Natural killer cell (primary cell): Measurements from ENCODE around the gene WFIKKN1. TPM values are rescaled to one million over a fixed set of nuclear protein-coding genes. Genes with fewer than 3 reads are reported as not detected.

Experiments
- ATAC-seq, 3 donors: fragments of 150-1000 bp in 2 of 3; fragments of 200-7000 bp in 1 of 3; cut with Tn5 transposase; 1 replicate in 1 of 3; 2 replicates in 2 of 3; pipeline ENCODE4 v1.10.0; 2021; ENCODE audit warnings: mild to moderate bottlenecking in 2 of 3, moderate library complexity in 2 of 3
- DNase-seq, 2 donors: peaks; one replicate each; pipeline versions ENCODE4 v3.0.0 to v3.0.0-alpha.2; 2013 to 2021; ENCODE audit warnings: mixed read lengths in 1 of 2
- H3K27ac ChIP-seq: one replicate; pipeline ENCODE4 v1.5.1; 2013; ENCODE audit warnings: mild to moderate bottlenecking, low read length
- H3K27me3 ChIP-seq: one replicate; pipeline ENCODE4 v1.6.1; 2013; ENCODE audit warnings: low read length; ENCODE audit not compliant: control insufficient read depth, insufficient read depth
- H3K36me3 ChIP-seq: one replicate; pipeline ENCODE4 v1.6.1; 2013; ENCODE audit warnings: low read length; ENCODE audit not compliant: control insufficient read depth, insufficient read depth
- H3K4me1 ChIP-seq: one replicate; pipeline ENCODE4 v1.6.1; 2013; ENCODE audit warnings: low read length; ENCODE audit not compliant: control insufficient read depth, insufficient read depth
- H3K4me3 ChIP-seq: one replicate; pipeline ENCODE4 v1.5.1; 2013; ENCODE audit warnings: low read length
- H3K9me3 ChIP-seq: one replicate; pipeline ENCODE4 v1.6.1; 2013; ENCODE audit warnings: low read length; ENCODE audit not compliant: control insufficient read depth, insufficient read depth
- H3K27ac Mint-ChIP-seq, 2 donors: one replicate each; pipeline ENCODE4 v1.8.0; 2022; ENCODE audit warnings: mild to moderate bottlenecking in 2 of 2, mixed read lengths in 2 of 2, moderate library complexity in 1 of 2
- H3K27me3 Mint-ChIP-seq, 2 donors: one replicate each; pipeline ENCODE4 v1.8.0; 2022; ENCODE audit warnings: low read depth in 2 of 2, mixed read lengths in 2 of 2
- H3K36me3 Mint-ChIP-seq: one replicate; pipeline ENCODE4 v1.8.0; 2022; ENCODE audit warnings: mixed read lengths
- H3K4me1 Mint-ChIP-seq, 2 donors: one replicate each; pipeline ENCODE4 v1.8.0; 2022; ENCODE audit warnings: mixed read lengths in 2 of 2
- H3K4me3 Mint-ChIP-seq: one replicate; pipeline ENCODE4 v1.8.0; 2022; ENCODE audit warnings: mild to moderate bottlenecking, moderate library complexity, mixed read lengths
- H3K9me3 Mint-ChIP-seq, 2 donors: one replicate each; pipeline ENCODE4 v1.8.0; 2022; ENCODE audit warnings: mixed read lengths in 2 of 2
- CTCF ChIP-seq: fragments of 200-600 bp; IDR thresholded peaks from one replicate; pipeline ENCODE4 v1.8.0; 2022; ENCODE audit warnings: antibody characterized with exemption
- WGBS: methylation state at CpG from one replicate; pipeline ENCODE4 v1.1.7; 2013; ENCODE audit warnings: missing lambda C conversion rate; ENCODE audit not compliant: insufficient coverage; 5-methylcytosine and 5-hydroxymethylcytosine counted together
- intact Hi-C: fragments of 100-400 bp; cut with micrococcal nuclease; formaldehyde crosslinking; loops from one replicate; pipeline ENCODE4 v1.14.2; 2022
- total RNA-seq, 4 donors: library from RNA; stranded (reverse); fragments of 120-200 nt in 1 of 4; gene quantifications; one replicate each; pipeline versions ENCODE4 v1.2.3 to v1.2.4, GENCODE V29; 2013 to 2022

The WFIKKN1 gene
- total RNA-seq, 3 donors from 2014 or later (not counting 1 experiment from before 2014, with no cell fraction given): 0.60 to 1.7 (median 0.75) TPM

GRCh38 chr16:681746-682427 lies 51.1 kb downstream of the WFIKKN1 start:
- Histone ChIP-seq H3K4me1 (peaks cover 66% of the 10 kb centered on the region), H3K27me3 (no peaks in the 10 kb centered on the region), H3K36me3 (peaks cover 21% of the 10 kb centered on the region), H3K4me3 (no peak overlapping the region), H3K27ac (no peak overlapping the region), H3K9me3 (no peaks in the 10 kb centered on the region)
- Mint-ChIP-seq H3K9me3 (no peaks in the 10 kb centered on the region), H3K27me3 (no peaks in the 10 kb centered on the region), H3K27ac (peak overlapping the region in 1 of 2 donors; percentile 9), H3K4me3 (peak overlapping the region; percentile 70), H3K36me3 (no peaks in the 10 kb centered on the region), H3K4me1 (peaks cover 0 to 35% of the 10 kb centered on the region in 2 donors)
- intact Hi-C loops: no loop called here
- no peak for DNase-seq
- 83% methylated on average over 27 of the region's 28 CpGs for WGBS
- no peak for TF ChIP-seq CTCF
- no peak for ATAC-seq

- H3K27me3 Mint-ChIP-seq: no peaks in the 10 kb centered on the region
- Histone ChIP-seq H3K4me3 (no peak overlapping the region), H3K36me3 (peaks cover 21% of the 10 kb centered on the region), H3K9me3 (no peaks in the 10 kb centered on the region), H3K4me1 (peaks cover 60% of the 10 kb centered on the region), H3K27ac (no peak overlapping the region), H3K27me3 (no peaks in the 10 kb centered on the region)
- H3K9me3 Mint-ChIP-seq: no peaks in the 10 kb centered on the region
- H3K4me1 Mint-ChIP-seq: peaks cover 0 to 35% of the 10 kb centered on the region in 2 donors
- peak overlapping the region; percentile 70 for H3K4me3 Mint-ChIP-seq
- TF ChIP-seq CTCF: no peak
- no peak for ATAC-seq
- WGBS: 91% methylated on average over 36 of the region's 36 CpGs
- DNase-seq: no peak
- intact Hi-C loops: no loop called here
- no peaks in the 10 kb centered on the region for H3K36me3 Mint-ChIP-seq
- H3K27ac Mint-ChIP-seq: peak overlapping the region; percentile 11 to 85
Measured at GRCh38 chr16:682493-683395, 52.0 kb downstream of the WFIKKN1 start.

- Mint-ChIP-seq H3K36me3 (no peaks in the 10 kb centered on the region), H3K4me1 (peaks cover 0 to 35% of the 10 kb centered on the region in 2 donors), H3K27ac (peak overlapping the region; percentile 11 to 85), H3K9me3 (no peaks in the 10 kb centered on the region), H3K4me3 (peak overlapping the region; percentile 70), H3K27me3 (no peaks in the 10 kb centered on the region)
- Histone ChIP-seq H3K9me3 (no peaks in the 10 kb centered on the region), H3K27me3 (no peaks in the 10 kb centered on the region), H3K4me3 (peak overlapping the region; percentile 26), H3K4me1 (peaks cover 60% of the 10 kb centered on the region), H3K27ac (peak overlapping the region; percentile 35), H3K36me3 (peaks cover 21% of the 10 kb centered on the region)
- no peak for DNase-seq
- ATAC-seq: no peak
- no peak for TF ChIP-seq CTCF
- 29% methylated on average over 57 of the region's 57 CpGs for WGBS
- intact Hi-C loops: no loop called here
Measured at GRCh38 chr16:683396-684070, 52.7 kb downstream of the WFIKKN1 start.

Other genes with a start within 250 kb of the WFIKKN1 start
- gene PGAP6, start 249.0 kb upstream of the WFIKKN1 start, total RNA-seq: 10 to 100 TPM; 48.0 to 66.7 (median 54.2) TPM
- gene NME4, start 233.8 kb upstream of the WFIKKN1 start, total RNA-seq: 10 to 100 TPM; 10.7 to 27.4 (median 25.4) TPM
- 10 to 100 TPM in 2 of 3 donors, 1 to 10 TPM in 1; 9.5 to 13.0 (median 12.9) TPM for gene DECR2, start 229.1 kb upstream of the WFIKKN1 start, total RNA-seq
- 10 to 100 TPM; 51.0 to 61.2 (median 55.3) TPM for gene RAB11FIP3, start 205.3 kb upstream of the WFIKKN1 start, total RNA-seq
- 100 to 1,000 TPM; 151 to 275 (median 186) TPM for gene CAPN15, start 103.3 kb upstream of the WFIKKN1 start, total RNA-seq
- gene PRR35, start 70.6 kb upstream of the WFIKKN1 start, total RNA-seq: under 1 TPM in 1 of 3 donors, not detected in 2; 0.20 TPM
- under 1 TPM; 0.28 to 0.75 (median 0.35) TPM for gene NHLRC4, start 64.0 kb upstream of the WFIKKN1 start, total RNA-seq
- gene PIGQ, start 61.0 kb upstream of the WFIKKN1 start, total RNA-seq: 10 to 100 TPM; 27.6 to 40.5 (median 37.0) TPM
- gene RAB40C, start 40.9 kb upstream of the WFIKKN1 start, total RNA-seq: 10 to 100 TPM; 12.7 to 20.8 (median 20.0) TPM
- gene METTL26, start 5.3 kb downstream of the WFIKKN1 start, total RNA-seq: 10 to 100 TPM; 33.7 to 36.3 (median 36.1) TPM
- gene MCRIP2, start 10.8 kb downstream of the WFIKKN1 start, total RNA-seq: 10 to 100 TPM; 11.3 to 17.4 (median 15.7) TPM
- gene WDR90, start 18.4 kb downstream of the WFIKKN1 start, total RNA-seq: 10 to 100 TPM; 16.7 to 22.8 (median 20.2) TPM
- gene RHOT2, start 37.1 kb downstream of the WFIKKN1 start, total RNA-seq: 100 to 1,000 TPM; 205 to 216 (median 211) TPM
- 1 to 10 TPM; 2.9 to 4.2 (median 4.2) TPM for gene RHBDL1, start 44.7 kb downstream of the WFIKKN1 start, total RNA-seq
- 10 to 100 TPM; 89.5 to 95.4 (median 93.5) TPM for gene STUB1, start 49.4 kb downstream of the WFIKKN1 start, total RNA-seq
- 10 to 100 TPM; 29.5 to 32.6 (median 31.5) TPM for gene JMJD8, start 53.3 kb downstream of the WFIKKN1 start, total RNA-seq
- 10 to 100 TPM in 2 of 3 donors, 1 to 10 TPM in 1; 8.8 to 14.1 (median 10.2) TPM for gene WDR24, start 59.4 kb downstream of the WFIKKN1 start, total RNA-seq
- gene FBXL16, start 74.8 kb downstream of the WFIKKN1 start, total RNA-seq: under 1 TPM in 2 of 3 donors, not detected in 1; 0.48 to 0.79 TPM
- gene METRN, start 84.1 kb downstream of the WFIKKN1 start, total RNA-seq: 10 to 100 TPM; 11.8 to 16.6 (median 14.3) TPM
- 10 to 100 TPM; 33.7 to 39.0 (median 37.7) TPM for gene ANTKMT, start 90.2 kb downstream of the WFIKKN1 start, total RNA-seq
- gene CCDC78, start 95.5 kb downstream of the WFIKKN1 start, total RNA-seq: 10 to 100 TPM in 1 of 3 donors, 1 to 10 TPM in 2; 6.2 to 10.0 (median 7.7) TPM
- gene HAGHL, start 96.1 kb downstream of the WFIKKN1 start, total RNA-seq: 10 to 100 TPM; 13.5 to 21.5 (median 15.7) TPM
- 10 to 100 TPM; 36.9 to 39.8 (median 37.5) TPM for gene CIAO3, start 110.0 kb downstream of the WFIKKN1 start, total RNA-seq
- gene MSLN, start 129.7 kb downstream of the WFIKKN1 start, total RNA-seq: not detected
- 10 to 100 TPM; 20.8 to 31.7 (median 29.6) TPM for gene RPUSD1, start 157.4 kb downstream of the WFIKKN1 start, total RNA-seq
- gene CHTF18, start 157.6 kb downstream of the WFIKKN1 start, total RNA-seq: 10 to 100 TPM; 26.7 to 52.4 (median 40.5) TPM
- gene GNG13, start 169.7 kb downstream of the WFIKKN1 start, total RNA-seq: not detected